IMR-90 (cell line): ENCODE results near the gene FHL2. TPM values are rescaled to one million over a fixed set of nuclear protein-coding genes. Genes with fewer than 3 reads are reported as not detected.
A peak's percentile ranks its signal among the peaks of the same experiment; 100 is the strongest.

Experiments
- ATAC-seq: fragments of 200-7000 bp; cut with Tn5 transposase; 2 replicates; pipeline ENCODE4 v1.9.1; 2020; ENCODE audit warnings: low read depth, mild to moderate bottlenecking, moderate library complexity
- BruUV-seq: library from RNA; stranded (reverse); fragments of 400-500 nt; replicated peaks from 2 replicates; lab custom pipeline; 2021; lab: Mats Ljungman, UMichigan
- CTCF ChIA-PET: fragments of 300-600 bp; formaldehyde crosslinking; extraction: SDS; loops from one replicate; lab custom pipeline; 2021; ENCODE audit warnings: antibody characterized with exemption; lab: Yijun Ruan, JAX
- POLR2A ChIA-PET: fragments of 300-600 bp; sonication (Branson Sonifier 250); formaldehyde crosslinking; loops from one replicate; lab custom pipeline; 2022; ENCODE audit warnings: antibody characterized with exemption; ENCODE audit not compliant: unreplicated experiment; lab: Charles Lee
- DNase-seq: peaks from one replicate; pipeline ENCODE4 v3.0.0; 2013
- H2AFZ ChIP-seq: replicated peaks from 2 replicates; pipeline ENCODE3; 2013; ENCODE audit warnings: low read length, mild to moderate bottlenecking; ENCODE audit not compliant: poor library complexity
- H2AK5ac ChIP-seq: 2 replicates; pipeline ENCODE4 v1.6.1; 2013; ENCODE audit warnings: low read depth, low read length, inconsistent platforms
- H2AK9ac ChIP-seq: replicated peaks from 2 replicates; pipeline ENCODE3; 2013; ENCODE audit warnings: mild to moderate bottlenecking, low read depth, low read length, moderate library complexity; ENCODE audit not compliant: poor library complexity
- H2BK120ac ChIP-seq: 2 replicates; pipeline ENCODE4 v1.6.1; 2013; ENCODE audit warnings: low read depth, low read length, inconsistent platforms
- H2BK15ac ChIP-seq: 3 replicates; pipeline ENCODE4 v1.6.1; 2013; ENCODE audit warnings: low read depth, low read length, inconsistent platforms
- H2BK20ac ChIP-seq: 2 replicates; pipeline ENCODE4 v1.6.1; 2013; ENCODE audit warnings: low read depth, mild to moderate bottlenecking, inconsistent platforms, low read length, moderate library complexity
- H2BK5ac ChIP-seq: 2 replicates; pipeline ENCODE4 v1.6.1; 2013; ENCODE audit warnings: mild to moderate bottlenecking, low read depth, low read length, inconsistent platforms; ENCODE audit not compliant: poor library complexity, severe bottlenecking
- H3K14ac ChIP-seq: replicated peaks from 2 replicates; pipeline ENCODE4 v1.6.1; 2013; ENCODE audit warnings: low read depth, low read length, inconsistent platforms
- H3K18ac ChIP-seq: 2 replicates; pipeline ENCODE4 v1.6.1; 2013; ENCODE audit warnings: low read depth, low read length, control low read depth
- H3K23ac ChIP-seq: 2 replicates; pipeline ENCODE4 v1.6.1; 2013; ENCODE audit warnings: low read depth, low read length, inconsistent platforms
- H3K27ac ChIP-seq: 2 replicates; pipeline ENCODE4 v1.5.1; 2013; ENCODE audit warnings: mild to moderate bottlenecking, control low read depth, low read length; ENCODE audit not compliant: insufficient read depth
- H3K27me3 ChIP-seq: 2 replicates; pipeline ENCODE4 v1.6.1; 2013; ENCODE audit warnings: low read length; ENCODE audit not compliant: control insufficient read depth, insufficient read depth
- H3K36me3 ChIP-seq: 2 replicates; pipeline ENCODE4 v1.6.1; 2013; ENCODE audit warnings: low read length, mixed read lengths; ENCODE audit not compliant: control insufficient read depth, insufficient read depth
- H3K4ac ChIP-seq: 2 replicates; pipeline ENCODE4 v1.6.1; 2013; ENCODE audit warnings: low read depth, low read length, inconsistent platforms
- H3K4me1 ChIP-seq: 2 replicates; pipeline ENCODE4 v1.6.1; 2013; ENCODE audit warnings: low read length, mixed read lengths; ENCODE audit not compliant: control insufficient read depth, insufficient read depth
- H3K4me2 ChIP-seq: 2 replicates; pipeline ENCODE4 v1.6.1; 2013; ENCODE audit warnings: low read depth, mild to moderate bottlenecking, control low read depth, low read length, moderate library complexity
- H3K4me3 ChIP-seq: 2 replicates; pipeline ENCODE4 v1.5.1; 2013; ENCODE audit warnings: low read depth, mild to moderate bottlenecking, control low read depth, low read length, moderate library complexity; ENCODE audit not compliant: insufficient read depth
- H3K56ac ChIP-seq: 2 replicates; pipeline ENCODE4 v1.6.1; 2013; ENCODE audit warnings: low read length, inconsistent platforms; ENCODE audit not compliant: insufficient read depth; ENCODE audit errors: extremely low read depth
- H3K79me1 ChIP-seq, 2 experiments: 2 replicates each; pipeline ENCODE4 v1.6.1; 2013; ENCODE audit warnings: low read length in 2 of 2, inconsistent platforms in 1 of 2, low read depth in 1 of 2
- H3K9ac ChIP-seq: 2 replicates; pipeline ENCODE4 v1.6.1; 2013; ENCODE audit warnings: low read depth, low read length, control low read depth
- H3K9me1 ChIP-seq: 2 replicates; pipeline ENCODE4 v1.6.1; 2013; ENCODE audit warnings: low read length, inconsistent platforms; ENCODE audit not compliant: insufficient read depth
- H3K9me3 ChIP-seq: 2 replicates; pipeline ENCODE4 v1.6.1; 2013; ENCODE audit warnings: low read length; ENCODE audit not compliant: control insufficient read depth, insufficient read depth
- H4K20me1 ChIP-seq: 2 replicates; pipeline ENCODE4 v1.6.1; 2013; ENCODE audit warnings: low read length, inconsistent platforms; ENCODE audit not compliant: insufficient read depth
- H4K5ac ChIP-seq: 2 replicates; pipeline ENCODE4 v1.6.1; 2013; ENCODE audit warnings: mild to moderate bottlenecking, low read depth, low read length, control low read depth
- H4K8ac ChIP-seq, 2 experiments: 2 replicates each; pipeline ENCODE4 v1.6.1; 2013; ENCODE audit warnings: low read depth in 2 of 2, low read length in 2 of 2, control low read depth in 1 of 2, inconsistent platforms in 1 of 2
- H4K91ac ChIP-seq: 2 replicates; pipeline ENCODE4 v1.6.1; 2013; ENCODE audit warnings: low read depth, low read length, inconsistent platforms; ENCODE audit not compliant: insufficient read depth
- BHLHE40 ChIP-seq: fragments of 150-350 bp; IDR thresholded peaks from 2 replicates; pipeline ENCODE4 v1.6.1; 2016; ENCODE audit warnings: mild to moderate bottlenecking, low read depth, low read length
- CEBPB ChIP-seq: IDR thresholded peaks from 2 replicates; pipeline ENCODE4 v1.6.1; 2012; ENCODE audit warnings: low read depth, low read length, improper control_type of control experiment
- CHD1 ChIP-seq: IDR thresholded peaks from 2 replicates; pipeline ENCODE4 v1.6.1; 2012; ENCODE audit warnings: low read depth, low read length, improper control_type of control experiment
- FOS ChIP-seq: fragments of 150-350 bp; IDR thresholded peaks from 2 replicates; pipeline ENCODE4 v1.6.1; 2016; ENCODE audit warnings: low read depth, low read length
- MAFK ChIP-seq: IDR thresholded peaks from 2 replicates; pipeline ENCODE4 v1.6.1; 2012; ENCODE audit warnings: low read depth, low read length, improper control_type of control experiment
- MAZ ChIP-seq: IDR thresholded peaks from 2 replicates; pipeline ENCODE4 v1.6.1; 2012; ENCODE audit warnings: low read depth, mild to moderate bottlenecking, low read length, improper control_type of control experiment, moderate library complexity, borderline replicate concordance
- MXI1 ChIP-seq: IDR thresholded peaks from 2 replicates; pipeline ENCODE4 v1.6.1; 2012; ENCODE audit warnings: low read depth, mild to moderate bottlenecking, low read length, moderate library complexity, borderline replicate concordance
- NFE2L2 ChIP-seq: fragments of 150-350 bp; IDR thresholded peaks from 2 replicates; pipeline ENCODE4 v1.6.1; 2016; ENCODE audit warnings: low read depth, mild to moderate bottlenecking, low read length
- POLR2A ChIP-seq: IDR thresholded peaks from 2 replicates; pipeline ENCODE4 v1.6.1; 2012; ENCODE audit warnings: mild to moderate bottlenecking, low read depth, low read length
- RAD21 ChIP-seq: IDR thresholded peaks from 2 replicates; pipeline ENCODE4 v1.6.1; 2012; ENCODE audit warnings: low read length, improper control_type of control experiment
- RCOR1 ChIP-seq: IDR thresholded peaks from 2 replicates; pipeline ENCODE4 v1.6.1; 2012; ENCODE audit warnings: mild to moderate bottlenecking, low read length, improper control_type of control experiment; ENCODE audit not compliant: insufficient replicate concordance
- RFX5 ChIP-seq: IDR thresholded peaks from 2 replicates; pipeline ENCODE4 v1.8.0; 2012; ENCODE audit warnings: low read depth, mild to moderate bottlenecking, low read length, moderate library complexity
- SMC3 ChIP-seq: fragments of 150-350 bp; IDR thresholded peaks from 2 replicates; pipeline ENCODE4 v1.6.1; 2016; ENCODE audit warnings: low read depth, mild to moderate bottlenecking, antibody characterized with exemption, low read length, moderate library complexity
- WGBS, 2 experiments: methylation state at CpG; one replicate each; pipeline versions ENCODE4 v1.1.5 to v1.1.7; 2013; ENCODE audit warnings: missing lambda C conversion rate in 2 of 2; ENCODE audit not compliant: insufficient read length in 1 of 2; ENCODE audit errors: extremely low coverage in 2 of 2; 5-methylcytosine and 5-hydroxymethylcytosine counted together
- dilution Hi-C: fragments of 300-500 bp; cut with HindIII; formaldehyde crosslinking; loops from one replicate; pipeline ENCODE4 v1.14.3; 2018; ENCODE audit warnings: low sequenced_read_pairs; ENCODE audit not compliant: unreplicated experiment
- in situ Hi-C: fragments of 300-500 bp; cut with MboI; formaldehyde crosslinking; loops from 3 replicates; pipeline ENCODE4 v1.14.3; 2019; ENCODE audit warnings: low sequenced_read_pairs, inconsistent platforms, mixed read lengths
- intact Hi-C: fragments of 100-400 bp; cut with micrococcal nuclease; formaldehyde crosslinking; loops from 2 replicates; pipeline ENCODE4 v1.10.0; 2022
- polyA plus RNA-seq, 3 experiments: library from polyadenylated mRNA; depleted of rRNA; stranded (reverse); fragments of >200 nt; gene quantifications; 2 replicates each; pipeline ENCODE4 v1.2.3, GENCODE V29; 2012; ENCODE audit warnings: low replicate concordance in 1 of 3
- total RNA-seq: library from RNA; depleted of rRNA; stranded (reverse); fragments of >200 nt; gene quantifications from 2 replicates; pipeline ENCODE4 v1.2.3, GENCODE V29; 2012
- TF ChIP-seq, protein P1 (sequence below): conservative IDR thresholded peaks from 2 replicates; pipeline ENCODE4 v1.5.1; 2012; ENCODE audit warnings: mild to moderate bottlenecking, low read depth, low read length, improper control_type of control experiment
- TF ChIP-seq, protein P2 (sequence below): fragments of 150-350 bp; IDR thresholded peaks from 2 replicates; pipeline ENCODE4 v1.6.1; 2016; ENCODE audit warnings: low read depth, mild to moderate bottlenecking, low read length, moderate library complexity, borderline replicate concordance
- TF ChIP-seq, protein P3 (sequence below): fragments of 150-350 bp; IDR thresholded peaks from 2 replicates; pipeline ENCODE4 v1.6.1; 2017; ENCODE audit warnings: mild to moderate bottlenecking, antibody characterized with exemption, low read length, low read depth

FHL2 gene
- total and polyA plus RNA-seq, 2 of the 4 experiments (the other 2 are of a cell fraction), result 464 to 550 TPM

- DNase-seq (no peak), ATAC-seq (no peak)
- ChIA-PET CTCF (no interaction called here), POLR2A (interaction anchor here (0.6 kb wide), 1 partner anchor 268 kb away, joined by 5 read pairs; no protein-coding TSS in a partner anchor)
- Histone ChIP-seq H4K8ac (peak overlapping the region; percentile 36 to 68; a peak in 2 of 4 replicates), H4K5ac (peak overlapping the region; percentile 81), H3K27ac (peak overlapping the region; percentile 51; the same call in 1 of the 2 replicates), H2BK5ac (peak overlapping the region; percentile 97), H3K9ac (no peak overlapping the region), H3K14ac (no peak overlapping the region), H2BK15ac (no peak overlapping the region), H2AK9ac (no peak overlapping the region), H2AFZ (no peak overlapping the region), H3K27me3 (no peaks in the 10 kb centered on the region), H3K4me2 (no peak overlapping the region), H3K9me1 (peaks cover 48% of the 10 kb centered on the region), H3K23ac (peak overlapping the region; percentile 2; the same call in 1 of the 2 replicates), H3K36me3 (peaks cover 86% of the 10 kb centered on the region), H3K18ac (peak overlapping the region; percentile 47), H4K91ac (0 out of 2 replicates have a peak overlapping the region, but pooled peaks have one; percentile 9), H3K9me3 (no peaks in the 10 kb centered on the region), H2AK5ac (no peak overlapping the region), H2BK20ac (no peak overlapping the region), H4K20me1 (peaks cover 54% of the 10 kb centered on the region), H3K4me1 (peaks cover 49% of the 10 kb centered on the region), H3K4ac (no peak overlapping the region; the same call in 1 of the 2 replicates), H2BK120ac (no peak overlapping the region), H3K79me1 (peaks cover 23 to 93% of the 10 kb centered on the region in 2 experiments), H3K56ac (no peak overlapping the region), H3K4me3 (no peak overlapping the region)
- dilution Hi-C loops (no loop called here), intact Hi-C loops (no loop called here), in situ Hi-C loops (no loop called here)
- TF ChIP-seq MAZ, result no peak
- TF ChIP-seq RCOR1, result no peak
- TF ChIP-seq MAFK, result no peak
- TF ChIP-seq, protein P1, sequence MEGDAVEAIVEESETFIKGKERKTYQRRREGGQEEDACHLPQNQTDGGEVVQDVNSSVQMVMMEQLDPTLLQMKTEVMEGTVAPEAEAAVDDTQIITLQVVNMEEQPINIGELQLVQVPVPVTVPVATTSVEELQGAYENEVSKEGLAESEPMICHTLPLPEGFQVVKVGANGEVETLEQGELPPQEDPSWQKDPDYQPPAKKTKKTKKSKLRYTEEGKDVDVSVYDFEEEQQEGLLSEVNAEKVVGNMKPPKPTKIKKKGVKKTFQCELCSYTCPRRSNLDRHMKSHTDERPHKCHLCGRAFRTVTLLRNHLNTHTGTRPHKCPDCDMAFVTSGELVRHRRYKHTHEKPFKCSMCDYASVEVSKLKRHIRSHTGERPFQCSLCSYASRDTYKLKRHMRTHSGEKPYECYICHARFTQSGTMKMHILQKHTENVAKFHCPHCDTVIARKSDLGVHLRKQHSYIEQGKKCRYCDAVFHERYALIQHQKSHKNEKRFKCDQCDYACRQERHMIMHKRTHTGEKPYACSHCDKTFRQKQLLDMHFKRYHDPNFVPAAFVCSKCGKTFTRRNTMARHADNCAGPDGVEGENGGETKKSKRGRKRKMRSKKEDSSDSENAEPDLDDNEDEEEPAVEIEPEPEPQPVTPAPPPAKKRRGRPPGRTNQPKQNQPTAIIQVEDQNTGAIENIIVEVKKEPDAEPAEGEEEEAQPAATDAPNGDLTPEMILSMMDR, result no peak
- TF ChIP-seq, protein P2, sequence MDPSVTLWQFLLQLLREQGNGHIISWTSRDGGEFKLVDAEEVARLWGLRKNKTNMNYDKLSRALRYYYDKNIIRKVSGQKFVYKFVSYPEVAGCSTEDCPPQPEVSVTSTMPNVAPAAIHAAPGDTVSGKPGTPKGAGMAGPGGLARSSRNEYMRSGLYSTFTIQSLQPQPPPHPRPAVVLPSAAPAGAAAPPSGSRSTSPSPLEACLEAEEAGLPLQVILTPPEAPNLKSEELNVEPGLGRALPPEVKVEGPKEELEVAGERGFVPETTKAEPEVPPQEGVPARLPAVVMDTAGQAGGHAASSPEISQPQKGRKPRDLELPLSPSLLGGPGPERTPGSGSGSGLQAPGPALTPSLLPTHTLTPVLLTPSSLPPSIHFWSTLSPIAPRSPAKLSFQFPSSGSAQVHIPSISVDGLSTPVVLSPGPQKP, result no peak
- TF ChIP-seq BHLHE40, result no peak
- no peak for TF ChIP-seq CHD1
- TF ChIP-seq RAD21, result no peak
- TF ChIP-seq SMC3, result no peak
- no peak for TF ChIP-seq NFE2L2
- no peak for TF ChIP-seq POLR2A
- TF ChIP-seq RFX5, result no peak
- TF ChIP-seq MXI1, result no peak
- TF ChIP-seq, protein P3, sequence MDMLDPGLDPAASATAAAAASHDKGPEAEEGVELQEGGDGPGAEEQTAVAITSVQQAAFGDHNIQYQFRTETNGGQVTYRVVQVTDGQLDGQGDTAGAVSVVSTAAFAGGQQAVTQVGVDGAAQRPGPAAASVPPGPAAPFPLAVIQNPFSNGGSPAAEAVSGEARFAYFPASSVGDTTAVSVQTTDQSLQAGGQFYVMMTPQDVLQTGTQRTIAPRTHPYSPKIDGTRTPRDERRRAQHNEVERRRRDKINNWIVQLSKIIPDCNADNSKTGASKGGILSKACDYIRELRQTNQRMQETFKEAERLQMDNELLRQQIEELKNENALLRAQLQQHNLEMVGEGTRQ, result no peak
- no peak for TF ChIP-seq CEBPB
- no peak for TF ChIP-seq FOS
- WGBS, 2 experiments, result no CpG with 5 or more reads among the region's 5 CpGs
- BruUV-seq, result no TSS peak
Observed at GRCh38 chr2:105382177-105382576, 16.7 kb downstream of the FHL2 start.
